DND-41 (cell line): ENCODE results near the gene FURIN.

Experiments
- ATAC-seq: fragments of 200-7000 bp; cut with Tn5 transposase; 3 replicates; pipeline ENCODE4 v1.9.1; 2021; ENCODE audit warnings: low read depth; ENCODE audit not compliant: insufficient read depth
- DNase-seq: peaks from one replicate; pipeline ENCODE4 v3.0.0-alpha.2; 2020
- H2AFZ ChIP-seq: 2 replicates; pipeline ENCODE4 v1.6.0; 2012; ENCODE audit warnings: low read depth, low read length
- H3K27ac ChIP-seq: 2 replicates; pipeline ENCODE4 v1.5.1; 2012; ENCODE audit warnings: low read length, inconsistent platforms
- H3K27me3 ChIP-seq: fragments of 200-600 bp; sonication (generic); 2 replicates; pipeline ENCODE4 v1.6.0; 2012; ENCODE audit warnings: low read length, mild to moderate bottlenecking, inconsistent platforms; ENCODE audit not compliant: insufficient read depth, poor library complexity
- H3K36me3 ChIP-seq: 2 replicates; pipeline ENCODE4 v1.5.1; 2012; ENCODE audit warnings: low read length, inconsistent platforms; ENCODE audit not compliant: insufficient read depth
- H3K4me1 ChIP-seq: 2 replicates; pipeline ENCODE4 v1.5.1; 2012; ENCODE audit warnings: mild to moderate bottlenecking, low read length; ENCODE audit not compliant: insufficient read depth
- H3K4me2 ChIP-seq: 2 replicates; pipeline ENCODE4 v1.6.0; 2012; ENCODE audit warnings: mild to moderate bottlenecking, moderate library complexity, low read length, inconsistent platforms; ENCODE audit not compliant: insufficient read depth
- H3K4me3 ChIP-seq, 2 experiments: fragments of 200-600 bp in 1 of 2; shearing (Covaris generic) in 1 of 2; 2 replicates each; pipeline ENCODE4 v1.5.1; 2012 to 2016; ENCODE audit warnings: inconsistent platforms in 2 of 2, low read length in 2 of 2, mild to moderate bottlenecking in 2 of 2, low read depth in 1 of 2, moderate library complexity in 1 of 2
- H3K79me2 ChIP-seq: 2 replicates; pipeline ENCODE4 v1.6.0; 2012; ENCODE audit warnings: low read length, inconsistent platforms; ENCODE audit not compliant: insufficient read depth
- H3K9ac ChIP-seq: 2 replicates; pipeline ENCODE4 v1.6.0; 2012; ENCODE audit warnings: low read depth, mild to moderate bottlenecking, inconsistent platforms, low read length, moderate library complexity
- H3K9me3 ChIP-seq: 2 replicates; pipeline ENCODE4 v1.5.1; 2012; ENCODE audit warnings: low read length, moderate library complexity, mild to moderate bottlenecking, inconsistent platforms; ENCODE audit not compliant: insufficient read depth, severe bottlenecking
- H4K20me1 ChIP-seq: 2 replicates; pipeline ENCODE4 v1.6.0; 2012; ENCODE audit warnings: low read length; ENCODE audit not compliant: insufficient read depth
- CTCF ChIP-seq: IDR thresholded peaks from 2 replicates; pipeline ENCODE4 v1.5.1; 2012; ENCODE audit warnings: borderline replicate concordance, low read length, moderate library complexity, mild to moderate bottlenecking; ENCODE audit not compliant: poor library complexity, severe bottlenecking; ENCODE audit errors: extremely low read depth
- EZH2 ChIP-seq: IDR thresholded peaks from 3 replicates; pipeline ENCODE4 v1.6.1; 2012; ENCODE audit warnings: borderline replicate concordance, low read depth, mild to moderate bottlenecking, moderate library complexity, low read length, inconsistent platforms; ENCODE audit not compliant: severe bottlenecking

The FURIN gene

GRCh38 chr15:90868261-90868689, at the start of gene FURIN:
Gene FURIN (plus strand): TSS chr15:90868588. CDS start chr15:90875741, 7,153 bp downstream.
- Histone ChIP-seq H4K20me1 (peaks cover 6% of the 10 kb centered on the region), H3K27ac (peak within 1 kb of the TSS; percentile 53), H3K27me3 (no peaks in the 10 kb centered on the region), H3K9me3 (no peaks in the 10 kb centered on the region), H2AFZ (peak within 1 kb of the TSS; percentile 39; the same call in 1 of the 2 replicates), H3K4me3 (no peak within 1 kb of the TSS), H3K9ac (peak within 1 kb of the TSS; percentile 26; the same call in 1 of the 2 replicates), H3K79me2 (peaks cover 8% of the 10 kb centered on the region), H3K36me3 (no peaks in the 10 kb centered on the region), H3K4me1 (peaks cover 39% of the 10 kb centered on the region), H3K4me2 (peak within 1 kb of the TSS; percentile 96; the same call in 1 of the 2 replicates)
- TF ChIP-seq EZH2 (no peak), CTCF (no peak)
- ATAC-seq = no peak
- DNase-seq = no peak

DNA sequence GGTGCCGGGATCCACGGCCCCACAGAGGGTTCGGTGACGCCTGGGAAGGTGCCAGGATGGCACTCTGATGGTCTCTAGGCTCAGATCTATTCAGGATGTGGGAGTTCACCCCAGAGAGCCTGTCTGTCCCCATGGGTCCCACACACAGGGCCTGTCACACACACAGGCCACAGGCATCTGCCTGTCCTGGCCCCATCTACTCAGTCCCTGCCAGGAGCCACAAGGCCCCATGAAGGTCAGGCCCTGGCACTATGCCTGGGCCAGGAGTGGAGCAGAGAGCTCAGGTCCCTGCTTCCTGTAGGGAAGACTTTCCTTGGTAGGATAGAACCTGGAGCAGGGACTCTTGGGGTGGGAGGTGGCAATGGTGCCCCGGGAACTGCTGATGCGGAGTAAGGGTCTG, 49.0 kb upstream of the FURIN start:
- H3K4me1 ChIP-seq = peaks cover 23% of the 10 kb centered on the region
- no peak overlapping the region for H3K4me2 ChIP-seq
- no peak overlapping the region for H3K27ac ChIP-seq

DNA sequence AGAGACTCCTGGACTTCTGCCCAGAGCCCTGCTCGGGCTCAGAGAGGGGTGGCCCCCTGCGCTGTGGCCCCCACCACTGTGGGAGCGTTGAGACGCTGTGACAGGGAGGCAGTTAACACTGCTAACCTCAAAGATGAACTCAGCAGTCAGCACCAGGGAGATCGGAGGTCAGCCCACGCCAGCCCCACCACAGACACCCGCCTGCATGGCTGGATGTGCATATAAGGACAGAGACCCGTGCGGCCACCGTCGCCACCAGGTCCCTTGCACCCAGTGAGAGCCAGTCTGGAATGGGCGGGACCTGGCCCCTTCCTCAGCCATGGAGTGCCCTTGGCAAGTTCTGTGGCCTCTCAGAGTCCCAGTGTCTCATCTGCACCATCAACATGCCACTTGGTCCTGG, 48.5 kb upstream of the FURIN start:
- Histone ChIP-seq H3K27me3 (no peaks in the 10 kb centered on the region), H3K4me3 (no peak overlapping the region)

More for the DNA sequence above, 49.0 kb upstream of the FURIN start:
- Histone ChIP-seq H3K4me3 (no peak overlapping the region), H4K20me1 (no peaks in the 10 kb centered on the region), H2AFZ (no peak overlapping the region), H3K36me3 (peaks cover 11% of the 10 kb centered on the region), H3K27me3 (no peaks in the 10 kb centered on the region), H3K79me2 (no peaks in the 10 kb centered on the region), H3K9ac (no peak overlapping the region), H3K9me3 (no peaks in the 10 kb centered on the region)
- ATAC-seq (no peak), DNase-seq (no peak)
- TF ChIP-seq EZH2 (no peak), CTCF (no peak)

More for the DNA sequence above, 48.5 kb upstream of the FURIN start:
- H4K20me1 ChIP-seq = no peaks in the 10 kb centered on the region
- no peak overlapping the region for H3K9ac ChIP-seq
- H3K4me2 ChIP-seq = no peak overlapping the region
- H3K79me2 ChIP-seq = no peaks in the 10 kb centered on the region
- H2AFZ ChIP-seq = no peak overlapping the region
- peaks cover 23% of the 10 kb centered on the region for H3K4me1 ChIP-seq
- H3K27ac ChIP-seq = no peak overlapping the region
- ATAC-seq (no peak), DNase-seq (no peak)
- no peaks in the 10 kb centered on the region for H3K9me3 ChIP-seq
- TF ChIP-seq CTCF (no peak), EZH2 (no peak)
- H3K36me3 ChIP-seq = peaks cover 8% of the 10 kb centered on the region
